Fibroblast of the aortic adventitia (primary cell): Measurements from ENCODE around the gene GGN. TPM values are rescaled to one million over a fixed set of nuclear protein-coding genes. Genes with fewer than 3 reads are reported as not detected.

Experiments
- DNase-seq: peaks from one replicate; pipeline ENCODE4 v3.0.0-alpha.2; 2010; ENCODE audit warnings: low read depth
- H3K4me3 ChIP-seq: 2 replicates; pipeline ENCODE4 v1.5.1; 2011; ENCODE audit warnings: low read depth, mild to moderate bottlenecking, control low read depth, low read length, moderate library complexity
- total RNA-seq: library from RNA; depleted of rRNA; stranded (reverse); fragments of >200 nt; gene quantifications from 2 replicates; pipeline ENCODE4 v1.2.3, GENCODE V29; 2012; ENCODE audit warnings: low replicate concordance
- TF ChIP-seq, protein P1 (sequence below): IDR thresholded peaks from 2 replicates; pipeline ENCODE4 v1.5.1; 2011; ENCODE audit warnings: mild to moderate bottlenecking, low read length, control low read depth, inconsistent platforms; ENCODE audit not compliant: insufficient read depth

Gene GGN
- total RNA-seq, 1 donor, result 1.3 TPM

DNA sequence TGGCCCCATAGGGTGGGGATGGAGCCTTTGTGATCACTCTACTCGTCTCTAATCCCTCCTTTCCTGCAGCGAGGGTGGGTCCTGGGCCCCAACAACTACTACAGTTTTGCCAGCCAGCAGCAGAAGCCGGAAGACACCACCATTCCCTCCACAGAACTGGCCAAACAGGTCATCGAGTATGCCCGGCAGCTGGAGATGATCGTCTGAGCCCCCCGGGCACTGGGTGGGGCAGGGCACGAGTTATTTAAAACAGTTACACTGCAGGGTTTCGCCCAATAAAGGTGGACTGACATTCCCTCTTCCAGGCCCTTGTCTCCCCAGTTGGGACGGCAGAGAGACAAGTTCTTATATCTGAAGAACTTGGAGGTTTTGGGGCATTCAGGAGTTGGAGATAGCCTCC is 4.7 kb downstream of the GGN start:
- no peak for DNase-seq
- H3K4me3 ChIP-seq, result no peak overlapping the region
- TF ChIP-seq, protein P1, sequence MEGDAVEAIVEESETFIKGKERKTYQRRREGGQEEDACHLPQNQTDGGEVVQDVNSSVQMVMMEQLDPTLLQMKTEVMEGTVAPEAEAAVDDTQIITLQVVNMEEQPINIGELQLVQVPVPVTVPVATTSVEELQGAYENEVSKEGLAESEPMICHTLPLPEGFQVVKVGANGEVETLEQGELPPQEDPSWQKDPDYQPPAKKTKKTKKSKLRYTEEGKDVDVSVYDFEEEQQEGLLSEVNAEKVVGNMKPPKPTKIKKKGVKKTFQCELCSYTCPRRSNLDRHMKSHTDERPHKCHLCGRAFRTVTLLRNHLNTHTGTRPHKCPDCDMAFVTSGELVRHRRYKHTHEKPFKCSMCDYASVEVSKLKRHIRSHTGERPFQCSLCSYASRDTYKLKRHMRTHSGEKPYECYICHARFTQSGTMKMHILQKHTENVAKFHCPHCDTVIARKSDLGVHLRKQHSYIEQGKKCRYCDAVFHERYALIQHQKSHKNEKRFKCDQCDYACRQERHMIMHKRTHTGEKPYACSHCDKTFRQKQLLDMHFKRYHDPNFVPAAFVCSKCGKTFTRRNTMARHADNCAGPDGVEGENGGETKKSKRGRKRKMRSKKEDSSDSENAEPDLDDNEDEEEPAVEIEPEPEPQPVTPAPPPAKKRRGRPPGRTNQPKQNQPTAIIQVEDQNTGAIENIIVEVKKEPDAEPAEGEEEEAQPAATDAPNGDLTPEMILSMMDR, result no peak

DNA sequence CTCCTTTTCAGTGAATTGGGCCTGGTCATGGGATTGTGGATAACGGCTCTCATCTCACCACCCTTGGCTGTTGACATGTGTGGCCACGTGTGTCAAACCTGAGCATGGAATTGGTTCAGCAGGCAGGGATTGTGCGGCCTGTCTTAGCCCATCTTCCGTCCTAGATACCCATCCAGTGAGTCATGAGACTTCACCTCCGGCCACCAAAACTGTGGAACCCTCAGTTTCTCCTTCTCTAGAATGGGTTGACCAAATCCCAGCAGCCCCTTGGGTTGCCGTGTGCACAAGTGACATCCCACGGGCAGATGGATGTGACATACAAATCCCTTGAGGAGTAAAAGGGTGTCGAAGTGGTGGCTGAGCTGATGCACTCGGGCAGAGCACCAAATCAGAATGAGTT is 6.7 kb downstream of the GGN start:
- no peak for DNase-seq
- TF ChIP-seq, protein P1, result no peak
- H3K4me3 ChIP-seq, result no peak overlapping the region

DNA sequence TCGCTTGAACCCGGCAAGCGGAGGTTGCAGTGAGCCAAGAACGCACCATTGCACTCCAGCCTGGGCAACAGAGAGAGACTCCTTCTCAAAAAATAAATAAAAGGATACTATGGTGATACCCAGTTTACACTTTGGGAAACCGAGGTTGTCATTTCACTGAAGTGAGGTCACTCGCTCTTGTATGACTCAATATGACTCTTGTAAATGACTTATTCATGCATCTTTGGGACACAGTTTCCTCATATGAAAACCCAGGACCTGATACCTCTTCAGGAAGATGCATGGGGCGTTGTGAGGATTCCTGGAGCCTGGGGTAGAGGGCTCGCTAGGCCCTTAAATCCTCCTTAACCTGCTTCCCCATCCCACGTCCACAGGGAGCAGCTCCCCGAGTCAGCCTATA is 9.0 kb downstream of the GGN start:
- TF ChIP-seq, protein P1, result no peak
- DNase-seq, result no peak
- no peak overlapping the region for H3K4me3 ChIP-seq

DNA sequence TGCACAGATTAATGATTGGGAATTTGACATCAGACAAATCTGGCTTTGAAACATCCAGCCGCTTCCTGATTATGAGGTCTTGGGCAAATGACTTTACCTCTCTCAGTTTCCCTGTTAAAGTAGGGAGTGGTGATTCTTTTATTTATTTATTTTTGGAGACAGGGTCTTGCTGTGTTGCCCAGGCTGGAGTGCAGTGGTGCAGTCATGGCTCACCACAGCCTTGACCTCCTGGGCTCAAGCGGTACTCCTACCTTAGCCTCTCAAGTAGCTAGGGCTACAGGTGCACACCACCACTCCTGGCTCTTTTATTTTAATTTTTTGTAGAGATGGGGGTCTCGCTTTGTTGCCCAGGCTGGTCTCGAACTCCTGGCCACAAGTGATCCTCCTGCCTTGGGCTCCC is 10.8 kb downstream of the GGN start:
- DNase-seq, result no peak
- H3K4me3 ChIP-seq, result no peak overlapping the region
- TF ChIP-seq, protein P1, result no peak

DNA sequence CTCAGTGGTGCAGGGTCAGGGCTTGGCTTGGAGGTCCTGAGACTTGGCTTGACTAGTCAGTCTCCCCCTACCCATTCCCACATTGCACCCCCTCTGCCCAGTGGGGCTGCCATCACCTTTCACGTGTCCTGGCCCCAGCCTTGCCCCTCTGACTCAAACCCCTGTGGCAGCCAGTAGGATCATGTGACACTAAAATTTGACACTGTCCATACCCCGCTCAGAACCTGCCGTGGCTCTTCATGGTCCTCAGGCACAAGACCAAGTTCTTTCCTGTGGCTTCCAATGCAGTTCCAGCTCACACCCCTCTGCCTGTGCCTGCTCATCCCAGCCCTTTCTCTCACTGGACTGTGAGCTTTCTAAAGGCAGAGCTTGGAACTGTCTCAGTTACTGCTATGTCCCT is 11.3 kb downstream of the GGN start:
- DNase-seq, result no peak
- peak overlapping the region; percentile 91 for H3K4me3 ChIP-seq
- TF ChIP-seq, protein P1, result no peak

DNA sequence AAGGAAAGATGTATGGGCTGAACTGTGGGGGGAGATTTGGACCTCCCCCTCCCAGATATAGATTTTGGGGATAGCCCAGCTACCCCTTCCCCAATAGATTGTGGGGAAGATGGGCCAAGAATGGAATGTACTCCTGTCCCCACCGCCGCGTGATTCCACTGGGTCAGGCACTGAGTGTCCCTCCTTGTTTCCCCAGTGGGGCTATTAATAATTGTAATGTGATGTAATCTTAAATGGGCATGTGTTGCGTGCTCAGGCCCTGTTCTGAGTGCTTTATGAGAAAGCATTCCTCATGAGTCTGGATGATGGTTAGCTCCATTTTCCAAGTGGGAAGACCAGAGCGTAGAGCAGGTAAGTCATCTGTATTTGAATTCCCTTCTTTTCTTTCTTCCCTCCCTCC is 12.1 kb downstream of the GGN start:
- DNase-seq, result peak; percentile 41
- H3K4me3 ChIP-seq, result peak overlapping the region; percentile 91
- TF ChIP-seq, protein P1, result no peak

DNA sequence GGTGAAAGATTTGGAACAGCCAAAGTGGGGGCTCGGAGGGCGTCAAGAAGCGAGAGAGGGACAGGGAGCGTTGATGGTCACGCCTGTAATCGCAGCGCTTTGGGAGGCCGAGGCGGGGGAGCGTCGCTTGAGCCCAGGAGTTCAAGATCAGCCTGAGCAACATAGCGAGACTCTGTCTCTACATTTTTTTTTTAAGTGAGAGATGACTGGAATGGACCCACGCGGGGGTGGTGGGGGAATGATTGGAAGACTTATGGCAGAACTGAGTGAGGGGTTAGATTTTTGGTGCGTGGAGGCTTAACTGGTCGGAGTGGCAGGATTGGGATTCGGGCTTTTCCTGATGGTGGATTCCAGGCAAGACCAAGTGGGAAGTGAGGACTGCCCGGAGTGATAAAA is 12.7 kb downstream of the GGN start:
- H3K4me3 ChIP-seq, result peak overlapping the region; percentile 91
- DNase-seq, result no peak
- TF ChIP-seq, protein P1, result no peak
